Bronchial epithelial cell (primary cell): ENCODE measurements around the gene SMYD3. TPM values are rescaled to one million over a fixed set of nuclear protein-coding genes. Genes with fewer than 3 reads are reported as not detected.

ENCODE experiments used
- DNase-seq: peaks from one replicate; pipeline ENCODE4 v3.0.0-alpha.2; 2010; ENCODE audit warnings: low read depth
- FAIRE-seq: peaks from 2 replicates; lab custom pipeline; 2011; peaks lifted over from hg19 to GRCh38; lab: Jason Lieb, UNC
- H3K27me3 ChIP-seq: 2 replicates; pipeline ENCODE4 v1.5.1; 2011; ENCODE audit warnings: low read length; ENCODE audit not compliant: control insufficient read depth, insufficient read depth
- H3K36me3 ChIP-seq: 2 replicates; pipeline ENCODE4 v1.5.1; 2011; ENCODE audit warnings: low read length; ENCODE audit not compliant: control insufficient read depth, insufficient read depth
- H3K4me3 ChIP-seq: 2 replicates; pipeline ENCODE4 v1.5.1; 2011; ENCODE audit warnings: mild to moderate bottlenecking, low read depth, low read length, control low read depth
- CTCF ChIP-seq: IDR thresholded peaks from 2 replicates; pipeline ENCODE4 v1.5.1; 2011; ENCODE audit warnings: mild to moderate bottlenecking, moderate library complexity, low read length, control low read depth, inconsistent platforms; ENCODE audit not compliant: insufficient read depth, severe bottlenecking
- total RNA-seq: library from RNA; depleted of rRNA; stranded (reverse); fragments of >200 nt; gene quantifications from 2 replicates; pipeline ENCODE4 v1.2.1, GENCODE V29; 2014

Gene SMYD3
- total RNA-seq, 1 donor from 2014 or later = 17.4 TPM

DNA sequence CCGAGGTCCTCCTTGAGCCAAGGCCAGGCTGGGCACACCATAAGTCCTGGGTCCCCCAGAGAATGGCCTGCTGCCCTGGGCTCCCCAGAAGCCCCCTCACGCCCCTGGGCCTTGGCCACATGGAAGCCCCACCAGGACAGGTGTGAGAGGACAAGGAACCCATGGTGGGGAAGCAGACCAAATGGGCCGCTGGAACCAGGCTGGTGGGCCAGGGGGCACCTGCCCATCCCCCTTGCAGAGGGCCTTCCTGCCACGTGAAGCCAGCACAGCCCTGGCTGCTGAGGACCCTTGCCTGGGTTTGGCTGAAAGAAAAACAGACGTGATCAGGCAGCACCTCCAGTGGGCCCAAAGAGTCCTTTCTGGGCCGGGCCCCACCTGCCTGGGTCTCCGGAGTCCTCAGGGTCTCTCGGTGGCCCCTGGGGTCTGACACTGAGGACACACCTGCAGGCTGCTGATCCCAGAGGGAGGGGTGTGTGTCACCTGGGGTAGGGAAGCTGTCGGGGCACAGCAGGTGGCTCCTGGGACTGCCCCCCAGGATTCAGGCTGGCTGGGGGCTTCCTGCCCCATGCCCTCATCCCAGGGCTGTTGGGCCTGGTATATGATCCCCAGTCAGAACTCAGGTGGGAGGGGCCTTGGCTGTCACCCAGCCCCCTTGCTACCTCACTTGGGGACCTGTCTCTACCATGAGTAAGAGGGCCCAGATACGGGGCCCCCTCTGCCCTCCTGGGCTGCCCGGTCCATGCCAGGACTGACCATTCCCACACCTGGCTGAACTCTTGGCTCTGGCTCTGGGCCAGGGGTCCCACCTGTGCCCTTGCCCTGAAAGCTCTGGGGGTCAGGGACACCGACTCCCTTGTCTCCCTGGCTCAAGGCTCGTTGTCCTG is 3.3 kb upstream of the SMYD3 start:
- Histone ChIP-seq H3K36me3 (no peaks in the 10 kb centered on the region), H3K4me3 (no peak overlapping the region)
- no peak for FAIRE-seq

GRCh38 chr1:246508897-246509688 is 2.0 kb upstream of the SMYD3 start:
- TF ChIP-seq CTCF = no peak
- H3K27me3 ChIP-seq = no peaks in the 10 kb centered on the region
- no peak for DNase-seq
- no peak for FAIRE-seq
- H3K36me3 ChIP-seq = no peaks in the 10 kb centered on the region
- no peak overlapping the region for H3K4me3 ChIP-seq

More for the DNA sequence above, 3.3 kb upstream of the SMYD3 start:
- no peaks in the 10 kb centered on the region for H3K27me3 ChIP-seq
- TF ChIP-seq CTCF = no peak
- no peak for DNase-seq

DNA sequence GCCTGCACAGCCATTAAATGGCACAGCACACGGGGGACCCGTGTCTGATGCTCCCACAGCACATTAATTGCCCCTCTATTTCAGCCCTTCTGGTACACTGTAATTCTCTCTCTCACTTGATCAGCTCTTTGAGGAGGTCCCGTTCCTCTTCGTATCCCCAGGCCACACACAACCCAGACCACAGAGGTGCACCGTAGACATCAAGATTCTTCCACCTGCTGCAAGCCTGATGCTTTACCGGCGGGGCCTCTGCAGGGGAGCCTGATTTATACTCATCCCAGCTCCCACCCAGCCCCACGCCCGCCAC is 759 bp downstream of the SMYD3 start:
- DNase-seq (no peak), FAIRE-seq (no peak)
- Histone ChIP-seq H3K27me3 (no peaks in the 10 kb centered on the region), H3K4me3 (peak overlapping the region; percentile 73), H3K36me3 (no peaks in the 10 kb centered on the region)
- TF ChIP-seq CTCF = no peak

DNA sequence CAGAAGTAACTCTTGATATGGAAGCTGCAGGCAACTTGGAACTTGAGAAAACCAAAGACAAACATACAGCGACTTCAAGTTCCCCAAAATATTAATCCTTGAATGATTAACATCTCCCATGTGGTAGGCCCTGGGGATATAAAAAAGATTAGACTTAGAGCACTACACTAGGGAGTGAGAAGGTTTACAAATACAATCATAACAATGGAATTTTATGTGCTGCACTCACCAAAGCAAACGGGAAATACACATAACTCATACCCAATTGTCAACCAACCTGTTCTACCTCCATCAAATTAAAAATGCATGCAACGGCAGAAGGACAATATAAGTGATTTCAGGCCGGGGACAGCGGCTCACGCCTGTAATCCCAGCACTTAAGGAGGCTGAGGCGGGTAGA is 3.7 kb downstream of the SMYD3 start:
- DNase-seq = peak; percentile 95
- FAIRE-seq = no peak
- Histone ChIP-seq H3K27me3 (no peaks in the 10 kb centered on the region), H3K4me3 (no peak overlapping the region), H3K36me3 (no peaks in the 10 kb centered on the region)
- TF ChIP-seq CTCF = no peak

GRCh38 chr1:246497331-246497915 is 9.7 kb downstream of the SMYD3 start:
- no peak overlapping the region for H3K4me3 ChIP-seq
- H3K27me3 ChIP-seq = no peaks in the 10 kb centered on the region
- DNase-seq (peak; percentile 74), FAIRE-seq (no peak)
- TF ChIP-seq CTCF = peak; percentile 47
- no peaks in the 10 kb centered on the region for H3K36me3 ChIP-seq
